Stimulated activated naive B cell treated with anti-CD40 and anti-IgM and Interleukin-4, amounts not matched to agents 10 μg/mL and 1 μg/mL and 100 μg/mL, for 72 hours (primary cell): ENCODE data around the gene KIAA1671.
"Not testable (repeated sequence)": the region's sequence is repeated elsewhere in the genome, so short reads cannot be mapped to it uniquely, and the experiment has no call there.

Experiments
- ATAC-seq, 2 donors: fragments of 150-1000 bp; cut with Tn5 transposase; replicated peaks; 2 replicates each; pipeline ENCODE4 v1.10.0; 2021; ENCODE audit warnings: moderate library complexity in 1 of 2
- DNase-seq: peaks from one replicate; pipeline ENCODE4 v3.0.0; 2021
- H3K27ac Mint-ChIP-seq: one replicate; pipeline ENCODE4 v1.8.0; 2022; ENCODE audit warnings: mild to moderate bottlenecking, mixed read lengths
- H3K27me3 Mint-ChIP-seq, 2 donors: one replicate each; pipeline ENCODE4 v1.8.0; 2022; ENCODE audit warnings: mixed read lengths in 2 of 2
- H3K36me3 Mint-ChIP-seq, 2 donors: one replicate each; pipeline ENCODE4 v1.8.0; 2022; ENCODE audit warnings: mixed read lengths in 2 of 2, mild to moderate bottlenecking in 1 of 2
- H3K4me1 Mint-ChIP-seq, 2 donors: one replicate each; pipeline ENCODE4 v1.8.0; 2022; ENCODE audit warnings: mixed read lengths in 2 of 2, mild to moderate bottlenecking in 1 of 2
- H3K4me3 Mint-ChIP-seq, 2 donors: one replicate each; pipeline ENCODE4 v1.8.0; 2022; ENCODE audit warnings: mild to moderate bottlenecking in 2 of 2, mixed read lengths in 2 of 2, moderate library complexity in 1 of 2
- H3K9me3 Mint-ChIP-seq, 2 donors: one replicate each; pipeline ENCODE4 v1.8.0; 2022; ENCODE audit warnings: mixed read lengths in 2 of 2, mild to moderate bottlenecking in 1 of 2

Gene KIAA1671

GRCh38 chr22:24951942-24952836, at the start of gene KIAA1671:
KIAA1671 (plus strand) TSS chr22:24952716; CDS start chr22:25028000, 75,284 bp downstream.
- Mint-ChIP-seq H3K4me3 (peak within 1 kb of the TSS; percentile 88 to 94), H3K4me1 (peaks cover 9 to 14% of the 10 kb centered on the region in 2 donors), H3K9me3 (no peaks in the 10 kb centered on the region), H3K27me3 (peaks cover 82 to 83% of the 10 kb centered on the region in 2 donors), H3K36me3 (peaks cover 0 to 3% of the 10 kb centered on the region in 2 donors), H3K27ac (peak within 1 kb of the TSS; percentile 79)
- ATAC-seq (peak; percentile 97), DNase-seq (peak; percentile 79)

GRCh38 chr22:24905909-24906308, 46.6 kb upstream of the KIAA1671 start:
- no peak for DNase-seq
- Mint-ChIP-seq H3K27ac (no peak overlapping the region), H3K4me1 (no peaks in the 10 kb centered on the region), H3K27me3 (peaks cover 10 to 12% of the 10 kb centered on the region in 2 donors), H3K4me3 (no peak overlapping the region), H3K36me3 (peaks cover 0 to 14% of the 10 kb centered on the region in 2 donors), H3K9me3 (peaks cover 11 to 16% of the 10 kb centered on the region in 2 donors)
- no peak for ATAC-seq

GRCh38 chr22:24907101-24907500, 45.4 kb upstream of the KIAA1671 start:
- peaks cover 11 to 16% of the 10 kb centered on the region in 2 donors for H3K9me3 Mint-ChIP-seq
- peaks cover 0 to 14% of the 10 kb centered on the region in 2 donors for H3K36me3 Mint-ChIP-seq
- peaks cover 10 to 12% of the 10 kb centered on the region in 2 donors for H3K27me3 Mint-ChIP-seq
- not testable (repeated sequence) for H3K4me1 Mint-ChIP-seq, DNase-seq, H3K4me3 Mint-ChIP-seq, ATAC-seq, H3K27ac Mint-ChIP-seq

- no peak for ATAC-seq
- Mint-ChIP-seq H3K4me1 (no peaks in the 10 kb centered on the region), H3K36me3 (no peaks in the 10 kb centered on the region), H3K27me3 (peaks cover 0 to 8% of the 10 kb centered on the region in 2 donors), H3K27ac (no peak overlapping the region), H3K4me3 (no peak overlapping the region), H3K9me3 (no peaks in the 10 kb centered on the region)
- no peak for DNase-seq
These were observed 32.5 kb upstream of the KIAA1671 start for GRCh38 chr22:24920029-24920428.

- no peaks in the 10 kb centered on the region for H3K9me3 Mint-ChIP-seq
- no peak overlapping the region for H3K27ac Mint-ChIP-seq
- peaks cover 9 to 20% of the 10 kb centered on the region in 2 donors for H3K27me3 Mint-ChIP-seq
These were observed 26.7 kb upstream of the KIAA1671 start for GRCh38 chr22:24925586-24926427.

GRCh38 chr22:24926428-24926725, 26.1 kb upstream of the KIAA1671 start:
- no peaks in the 10 kb centered on the region for H3K4me1 Mint-ChIP-seq
- H3K36me3 Mint-ChIP-seq, result no peaks in the 10 kb centered on the region
- no peak overlapping the region for H3K4me3 Mint-ChIP-seq
- ATAC-seq (no peak), DNase-seq (no peak)
- H3K9me3 Mint-ChIP-seq, result no peaks in the 10 kb centered on the region
- peaks cover 9 to 20% of the 10 kb centered on the region in 2 donors for H3K27me3 Mint-ChIP-seq
- H3K27ac Mint-ChIP-seq, result no peak overlapping the region

More at GRCh38 chr22:24925586-24926427, 26.7 kb upstream of the KIAA1671 start:
- ATAC-seq (no peak), DNase-seq (no peak)
- Mint-ChIP-seq H3K36me3 (no peaks in the 10 kb centered on the region), H3K4me1 (no peaks in the 10 kb centered on the region), H3K4me3 (no peak overlapping the region)

- no peaks in the 10 kb centered on the region for H3K4me1 Mint-ChIP-seq
- ATAC-seq (peak in 1 of 2 donors; percentile 29), DNase-seq (no peak)
- H3K4me3 Mint-ChIP-seq, result no peak overlapping the region
- no peaks in the 10 kb centered on the region for H3K36me3 Mint-ChIP-seq
- H3K9me3 Mint-ChIP-seq, result no peaks in the 10 kb centered on the region
- H3K27me3 Mint-ChIP-seq, result peaks cover 9 to 20% of the 10 kb centered on the region in 2 donors
- H3K27ac Mint-ChIP-seq, result no peak overlapping the region
These were observed 25.5 kb upstream of the KIAA1671 start for GRCh38 chr22:24926849-24927579.

GRCh38 chr22:24928322-24928721, 24.2 kb upstream of the KIAA1671 start:
- Mint-ChIP-seq H3K4me3 (no peak overlapping the region), H3K9me3 (no peaks in the 10 kb centered on the region), H3K27me3 (peaks cover 9 to 20% of the 10 kb centered on the region in 2 donors), H3K36me3 (no peaks in the 10 kb centered on the region), H3K27ac (no peak overlapping the region), H3K4me1 (no peaks in the 10 kb centered on the region)
- ATAC-seq (no peak), DNase-seq (no peak)

GRCh38 chr22:24930678-24931077, 21.8 kb upstream of the KIAA1671 start:
- ATAC-seq (no peak), DNase-seq (no peak)
- H3K36me3 Mint-ChIP-seq, result no peaks in the 10 kb centered on the region
- no peak overlapping the region for H3K27ac Mint-ChIP-seq
- peaks cover 9 to 20% of the 10 kb centered on the region in 2 donors for H3K27me3 Mint-ChIP-seq
- no peaks in the 10 kb centered on the region for H3K4me1 Mint-ChIP-seq
- no peak overlapping the region for H3K4me3 Mint-ChIP-seq
- no peaks in the 10 kb centered on the region for H3K9me3 Mint-ChIP-seq

GRCh38 chr22:24935771-24936483, 16.6 kb upstream of the KIAA1671 start:
- Mint-ChIP-seq H3K4me3 (no peak overlapping the region), H3K27me3 (peaks cover 0 to 4% of the 10 kb centered on the region in 2 donors), H3K4me1 (no peaks in the 10 kb centered on the region), H3K27ac (no peak overlapping the region), H3K36me3 (no peaks in the 10 kb centered on the region), H3K9me3 (no peaks in the 10 kb centered on the region)
- DNase-seq, result no peak
- ATAC-seq, result no peak

- Mint-ChIP-seq H3K27me3 (peaks cover 0 to 4% of the 10 kb centered on the region in 2 donors), H3K36me3 (no peaks in the 10 kb centered on the region), H3K27ac (no peak overlapping the region), H3K4me1 (no peaks in the 10 kb centered on the region), H3K4me3 (no peak overlapping the region), H3K9me3 (no peaks in the 10 kb centered on the region)
- ATAC-seq (no peak), DNase-seq (no peak)
These were observed 15.4 kb upstream of the KIAA1671 start for GRCh38 chr22:24937114-24937513.

GRCh38 chr22:24938741-24939341, 13.7 kb upstream of the KIAA1671 start:
- H3K36me3 Mint-ChIP-seq, result no peaks in the 10 kb centered on the region
- no peak overlapping the region for H3K4me3 Mint-ChIP-seq
- H3K4me1 Mint-ChIP-seq, result no peaks in the 10 kb centered on the region
- peak; percentile 4 for DNase-seq
- H3K9me3 Mint-ChIP-seq, result no peaks in the 10 kb centered on the region
- peak; percentile 48 to 60 for ATAC-seq
- no peak overlapping the region for H3K27ac Mint-ChIP-seq
- H3K27me3 Mint-ChIP-seq, result peaks cover 4% of the 10 kb centered on the region in 2 donors

- ATAC-seq (no peak), DNase-seq (no peak)
- Mint-ChIP-seq H3K9me3 (no peaks in the 10 kb centered on the region), H3K27me3 (peaks cover 15 to 18% of the 10 kb centered on the region in 2 donors), H3K4me3 (no peak overlapping the region), H3K36me3 (no peaks in the 10 kb centered on the region), H3K27ac (no peak overlapping the region), H3K4me1 (peaks cover 0 to 1% of the 10 kb centered on the region in 2 donors)
These were observed 10.2 kb upstream of the KIAA1671 start for GRCh38 chr22:24942301-24942700.
